Cerebellar nuclear complex (tissue), 1 donor: Measurements from ENCODE around the gene FKBP2.
"Not testable (repeated sequence)": the region's sequence is repeated elsewhere in the genome, so short reads cannot be mapped to it uniquely, and the experiment has no call there.

Experiments used
- DNase-seq, 2 experiments: peaks; one replicate each; lab custom pipeline; 2025; lab: John Stamatoyannopoulos, UW

FKBP2 gene

GRCh38 chr11:64234647-64235379 lies 6.1 kb upstream of the FKBP2 start:
- no peak for DNase-seq

GRCh38 chr11:64235437-64236161 lies 5.3 kb upstream of the FKBP2 start:
- DNase-seq = no peak

- DNase-seq = no peak
These were observed 3.4 kb upstream of the FKBP2 start for GRCh38 chr11:64237484-64237951.

GRCh38 chr11:64238076-64238475 lies 2.8 kb upstream of the FKBP2 start:
- DNase-seq = no peak

- DNase-seq = no peak
These were observed 1.9 kb upstream of the FKBP2 start for GRCh38 chr11:64238999-64239398.

- no peak for DNase-seq
These were observed 1.0 kb upstream of the FKBP2 start for GRCh38 chr11:64239662-64240434.

GRCh38 chr11:64241241-64241490 lies 271 bp downstream of the FKBP2 start:
- DNase-seq = peak; percentile 98 to 99

GRCh38 chr11:64241491-64242374 lies 838 bp downstream of the FKBP2 start:
- no peak for DNase-seq

- DNase-seq = no peak
These were observed 2.5 kb downstream of the FKBP2 start for GRCh38 chr11:64243236-64243854.

- DNase-seq = no peak
These were observed 3.2 kb downstream of the FKBP2 start for GRCh38 chr11:64244107-64244506.

GRCh38 chr11:64244966-64245365 lies 4.1 kb downstream of the FKBP2 start:
- no peak for DNase-seq

GRCh38 chr11:64245401-64245796 lies 4.5 kb downstream of the FKBP2 start:
- DNase-seq = no peak

- no peak for DNase-seq
These were observed 5.1 kb downstream of the FKBP2 start for GRCh38 chr11:64245797-64246620.

- not testable (repeated sequence) for DNase-seq
These were observed 5.7 kb downstream of the FKBP2 start for GRCh38 chr11:64246621-64246870.

- peak in 1 of 2 experiments; percentile 24 for DNase-seq
These were observed 6.2 kb downstream of the FKBP2 start, which contains the start of gene PPP1R14B for GRCh38 chr11:64246871-64247728. TSS of gene PPP1R14B (minus strand) at chr11:64246943. CDS start at chr11:64246673, 270 bp downstream.

- no peak for DNase-seq
These were observed 7.0 kb downstream of the FKBP2 start for GRCh38 chr11:64247729-64248531.

GRCh38 chr11:64248578-64248977 lies 7.7 kb downstream of the FKBP2 start:
- DNase-seq = no peak

- no peak for DNase-seq
These were observed 8.1 kb downstream of the FKBP2 start for GRCh38 chr11:64249038-64249437.
